Esophagus squamous epithelium (tissue), 4 donors: ENCODE results near the gene SERINC3.

Source experiments
- POLR2A ChIP-seq, 4 donors: fragments of 450-650 bp; IDR thresholded peaks; one replicate each; pipeline ENCODE4 v1.6.1; 2017; ENCODE audit warnings: antibody characterized with exemption in 4 of 4, mild to moderate bottlenecking in 4 of 4, moderate library complexity in 3 of 4
- TF ChIP-seq, protein P1 (sequence below), 6 experiments: fragments of 450-650 bp in 4 of 6; fragments of 200-600 bp in 2 of 6; sonication (generic) in 2 of 6; IDR thresholded peaks; one replicate each; pipeline ENCODE4 v1.5.1; 2016 to 2019; ENCODE audit warnings: antibody characterized with exemption in 6 of 6, mild to moderate bottlenecking in 4 of 6, moderate library complexity in 4 of 6

DNA sequence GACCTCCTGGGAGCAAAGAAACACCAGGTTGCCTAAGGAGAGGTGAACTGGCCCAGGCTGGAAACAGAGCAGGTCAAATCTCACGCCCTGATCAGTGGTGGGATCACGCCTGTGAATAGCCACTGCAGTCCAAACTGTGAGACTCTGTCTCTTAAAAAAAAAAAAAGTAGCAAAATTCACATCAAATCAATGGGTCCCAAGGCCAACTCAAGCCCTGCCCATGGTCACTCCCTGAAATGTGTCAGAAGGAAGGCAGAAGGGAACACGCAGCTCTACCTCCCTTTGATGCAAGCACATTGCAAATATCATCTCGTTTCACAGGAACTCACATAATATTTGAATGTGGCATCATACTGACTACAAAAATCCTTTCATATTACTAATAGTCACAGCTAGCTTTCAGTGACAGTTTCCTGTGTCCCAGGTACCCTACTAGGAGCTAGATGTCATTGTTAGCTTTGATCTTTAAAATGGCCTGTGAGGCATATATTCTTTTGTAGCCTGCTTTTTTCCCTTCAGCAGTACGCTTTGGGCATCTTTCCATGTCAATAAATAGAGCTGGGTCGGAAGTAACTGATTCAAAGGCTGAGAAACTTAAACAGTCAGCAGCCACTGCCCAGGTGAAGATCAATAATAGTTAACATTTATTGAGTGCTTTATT is 60.6 kb downstream of the SERINC3 start:
- TF ChIP-seq, protein P1, sequence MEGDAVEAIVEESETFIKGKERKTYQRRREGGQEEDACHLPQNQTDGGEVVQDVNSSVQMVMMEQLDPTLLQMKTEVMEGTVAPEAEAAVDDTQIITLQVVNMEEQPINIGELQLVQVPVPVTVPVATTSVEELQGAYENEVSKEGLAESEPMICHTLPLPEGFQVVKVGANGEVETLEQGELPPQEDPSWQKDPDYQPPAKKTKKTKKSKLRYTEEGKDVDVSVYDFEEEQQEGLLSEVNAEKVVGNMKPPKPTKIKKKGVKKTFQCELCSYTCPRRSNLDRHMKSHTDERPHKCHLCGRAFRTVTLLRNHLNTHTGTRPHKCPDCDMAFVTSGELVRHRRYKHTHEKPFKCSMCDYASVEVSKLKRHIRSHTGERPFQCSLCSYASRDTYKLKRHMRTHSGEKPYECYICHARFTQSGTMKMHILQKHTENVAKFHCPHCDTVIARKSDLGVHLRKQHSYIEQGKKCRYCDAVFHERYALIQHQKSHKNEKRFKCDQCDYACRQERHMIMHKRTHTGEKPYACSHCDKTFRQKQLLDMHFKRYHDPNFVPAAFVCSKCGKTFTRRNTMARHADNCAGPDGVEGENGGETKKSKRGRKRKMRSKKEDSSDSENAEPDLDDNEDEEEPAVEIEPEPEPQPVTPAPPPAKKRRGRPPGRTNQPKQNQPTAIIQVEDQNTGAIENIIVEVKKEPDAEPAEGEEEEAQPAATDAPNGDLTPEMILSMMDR (IDR thresholded peaks at IDR 0.05): no peak
- TF ChIP-seq POLR2A (IDR thresholded peaks at IDR 0.05): no peak
